Measurements from ENCODE around the gene UFM1. TPM values are rescaled to one million over a fixed set of nuclear protein-coding genes. Genes with fewer than 3 reads are reported as not detected.

Gene UFM1
- total RNA-seq (2013), result 63.9 TPM
- 10 to 100 TPM; 36.0 to 56.6 (median 41.8) TPM for polyA plus RNA-seq
- 13.4 and 21.1 TPM in 2 replicates for polyA minus RNA-seq
- total RNA-seq, result 81.7 to 162 (median 102) reads per million in 11 experiments

GRCh38 chr13:38349390-38350113 is at the start of gene UFM1:
Gene UFM1, plus strand, starts transcription at chr13:38349851. Its CDS starts 69 bp downstream, at chr13:38349920.
- Mint-ChIP-seq H3K4me3 (peak within 1 kb of the TSS; percentile 94 to 99), H3K4me1 (peaks cover 27% of the 10 kb centered on the region), H3K36me3 (peaks cover 14 to 21% of the 10 kb centered on the region in 2 donors), H3K27ac (peak within 1 kb of the TSS; percentile 96 to 98 (median 97)), H3K27me3 (ENCODE audit: low read depth in 3 of 3) (no peaks in the 10 kb centered on the region), H3K9me3 (no peaks in the 10 kb centered on the region)
- H3K36me3 ChIP-seq (replicated peaks in 1 of 2; ENCODE audit: control insufficient read depth in 1 of 2, insufficient read depth in 2 of 2, low read length in 2 of 2), result peaks cover 18 to 29% of the 10 kb centered on the region in 2 donors
- peak within 1 kb of the TSS; percentile 92 for H3K4me2 ChIP-seq (replicated peaks; ENCODE audit: extremely low read depth, low read length, poor library complexity, severe bottlenecking)
- peaks cover 8% of the 10 kb centered on the region for H4K20me1 ChIP-seq (ENCODE audit: insufficient read depth, low read length)
- peaks cover 25% of the 10 kb centered on the region for H3K79me2 ChIP-seq (ENCODE audit: insufficient read depth, low read length)
- TF ChIP-seq CTCF (IDR thresholded peaks at IDR 0.05), result no peak
- peak; percentile 89 to 92 (median 89) for DNase-seq
- peak within 1 kb of the TSS; percentile 87 for H3K9ac ChIP-seq (ENCODE audit: insufficient read depth, low read length, poor library complexity, severe bottlenecking)
- peak within 1 kb of the TSS; percentile 70 to 93 (median 93) for H3K4me3 ChIP-seq (replicated peaks in 1 of 3; ENCODE audit: low read depth in 2 of 3, low read length in 3 of 3)
- intact Hi-C loops (cut with micrococcal nuclease), result loop anchor here in 1 of 2 donors (10.0 kb wide), 1 partner anchor 1355 kb away; the partner anchor contains the start of gene ALG5
- H3K27me3 ChIP-seq (ENCODE audit: control insufficient read depth in 2 of 2, insufficient read depth in 2 of 2, low read length in 2 of 2), result no peaks in the 10 kb centered on the region
- H2AFZ ChIP-seq (ENCODE audit: insufficient read depth, low read depth, low read length, poor library complexity, severe bottlenecking), result peak within 1 kb of the TSS; percentile 90
- H3K9me3 ChIP-seq (replicated peaks in 1 of 2; ENCODE audit: control insufficient read depth in 1 of 2, insufficient read depth in 1 of 2, low read length in 2 of 2), result no peaks in the 10 kb centered on the region
- under 1% methylated on average over 35 of the region's 41 CpGs for WGBS (ENCODE audit: insufficient coverage)
- peaks cover 22 to 27% of the 10 kb centered on the region in 2 donors for H3K4me1 ChIP-seq (ENCODE audit: control insufficient read depth in 1 of 2, insufficient read depth in 2 of 2, low read length in 2 of 2)
- peak within 1 kb of the TSS; percentile 75 to 96 for H3K27ac ChIP-seq (ENCODE audit: low read depth in 1 of 2, low read length in 2 of 2)

- DNase-seq, result no peak
- Histone ChIP-seq H3K9ac (ENCODE audit: insufficient read depth, low read length, poor library complexity, severe bottlenecking) (no peak overlapping the region), H3K27ac (ENCODE audit: low read depth in 1 of 2, low read length in 2 of 2) (no peak overlapping the region), H3K9me3 (replicated peaks in 1 of 2; ENCODE audit: control insufficient read depth in 1 of 2, insufficient read depth in 1 of 2, low read length in 2 of 2) (no peaks in the 10 kb centered on the region), H3K4me2 (replicated peaks; ENCODE audit: extremely low read depth, low read length, poor library complexity, severe bottlenecking) (no peak overlapping the region), H2AFZ (ENCODE audit: insufficient read depth, low read depth, low read length, poor library complexity, severe bottlenecking) (no peak overlapping the region), H3K4me3 (replicated peaks in 1 of 3; ENCODE audit: low read depth in 2 of 3, low read length in 3 of 3) (no peak overlapping the region), H3K4me1 (ENCODE audit: control insufficient read depth in 1 of 2, insufficient read depth in 2 of 2, low read length in 2 of 2) (no peaks in the 10 kb centered on the region), H4K20me1 (ENCODE audit: insufficient read depth, low read length) (no peaks in the 10 kb centered on the region), H3K79me2 (ENCODE audit: insufficient read depth, low read length) (no peaks in the 10 kb centered on the region), H3K27me3 (ENCODE audit: control insufficient read depth in 2 of 2, insufficient read depth in 2 of 2, low read length in 2 of 2) (no peaks in the 10 kb centered on the region), H3K36me3 (replicated peaks in 1 of 2; ENCODE audit: control insufficient read depth in 1 of 2, insufficient read depth in 2 of 2, low read length in 2 of 2) (no peaks in the 10 kb centered on the region)
- H3K9me3 Mint-ChIP-seq, result peaks cover 0 to 6% (median 2%) of the 10 kb centered on the region in 7 donors
- intact Hi-C loops (cut with micrococcal nuclease), result no loop called here
- no peaks in the 10 kb centered on the region for H3K4me1 Mint-ChIP-seq
- H3K27ac Mint-ChIP-seq, result no peak overlapping the region
- no peaks in the 10 kb centered on the region for H3K36me3 Mint-ChIP-seq
- 86% methylated on average over 1 of the region's 4 CpGs for WGBS (ENCODE audit: insufficient coverage)
- H3K27me3 Mint-ChIP-seq (ENCODE audit: low read depth in 3 of 3), result peaks cover 0 to 1% (median 0%) of the 10 kb centered on the region in 3 donors
- H3K4me3 Mint-ChIP-seq, result no peak overlapping the region
- no peak for TF ChIP-seq CTCF (IDR thresholded peaks at IDR 0.05)
These were observed 48.4 kb upstream of the UFM1 start for GRCh38 chr13:38301236-38301635.

Measured in CD14-positive monocyte (primary cell).